Lower leg skin (tissue), 3 donors: Measurements from ENCODE around the gene OR1K1.

Source experiments
- POLR2A ChIP-seq, 2 donors: fragments of 450-650 bp; IDR thresholded peaks; one replicate each; pipeline ENCODE4 v1.6.1; 2016 to 2017; ENCODE audit warnings: antibody characterized with exemption in 2 of 2, mild to moderate bottlenecking in 1 of 2, moderate library complexity in 1 of 2
- TF ChIP-seq, protein P1 (sequence below), 3 donors: fragments of 450-650 bp; IDR thresholded peaks; one replicate each; pipeline ENCODE4 v1.5.1; 2016; ENCODE audit warnings: antibody characterized with exemption in 3 of 3, mild to moderate bottlenecking in 3 of 3, moderate library complexity in 2 of 3

DNA sequence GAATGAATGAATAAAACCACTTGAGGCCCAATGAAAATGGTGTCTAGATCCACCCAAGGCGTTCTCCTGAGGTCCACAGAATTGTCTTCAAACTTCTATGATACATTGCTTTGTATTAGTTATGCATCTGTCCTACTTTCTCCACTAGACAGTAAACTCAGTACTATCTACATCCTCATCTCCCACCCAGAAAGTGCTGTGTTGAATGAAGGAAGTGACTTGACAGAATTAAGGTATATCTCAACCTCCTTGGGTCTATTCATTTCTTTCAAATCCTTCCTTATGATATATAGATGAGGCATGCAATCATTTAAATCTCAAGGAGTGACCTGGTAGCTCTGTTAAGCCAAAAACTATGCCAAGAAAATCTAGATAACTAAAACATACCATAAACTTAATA lies 44.2 kb downstream of the OR1K1 start:
- no peak for TF ChIP-seq POLR2A (IDR thresholded peaks at IDR 0.05)
- TF ChIP-seq, protein P1, sequence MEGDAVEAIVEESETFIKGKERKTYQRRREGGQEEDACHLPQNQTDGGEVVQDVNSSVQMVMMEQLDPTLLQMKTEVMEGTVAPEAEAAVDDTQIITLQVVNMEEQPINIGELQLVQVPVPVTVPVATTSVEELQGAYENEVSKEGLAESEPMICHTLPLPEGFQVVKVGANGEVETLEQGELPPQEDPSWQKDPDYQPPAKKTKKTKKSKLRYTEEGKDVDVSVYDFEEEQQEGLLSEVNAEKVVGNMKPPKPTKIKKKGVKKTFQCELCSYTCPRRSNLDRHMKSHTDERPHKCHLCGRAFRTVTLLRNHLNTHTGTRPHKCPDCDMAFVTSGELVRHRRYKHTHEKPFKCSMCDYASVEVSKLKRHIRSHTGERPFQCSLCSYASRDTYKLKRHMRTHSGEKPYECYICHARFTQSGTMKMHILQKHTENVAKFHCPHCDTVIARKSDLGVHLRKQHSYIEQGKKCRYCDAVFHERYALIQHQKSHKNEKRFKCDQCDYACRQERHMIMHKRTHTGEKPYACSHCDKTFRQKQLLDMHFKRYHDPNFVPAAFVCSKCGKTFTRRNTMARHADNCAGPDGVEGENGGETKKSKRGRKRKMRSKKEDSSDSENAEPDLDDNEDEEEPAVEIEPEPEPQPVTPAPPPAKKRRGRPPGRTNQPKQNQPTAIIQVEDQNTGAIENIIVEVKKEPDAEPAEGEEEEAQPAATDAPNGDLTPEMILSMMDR (IDR thresholded peaks at IDR 0.05), result no peak
